Loucy (cell line): ENCODE results near the gene THEMIS2.
A peak's percentile ranks its signal among the peaks of the same experiment; 100 is the strongest.

Experiments used
- H2AFZ ChIP-seq: fragments of 200-600 bp; sonication (generic); 2 replicates; pipeline ENCODE4 v1.6.0; 2016; ENCODE audit warnings: antibody characterized with exemption, mild to moderate bottlenecking, low read length, moderate library complexity
- H3F3A ChIP-seq: fragments of 200-600 bp; 2 replicates; pipeline ENCODE4 v1.6.0; 2016; ENCODE audit warnings: antibody characterized with exemption, low read depth, mild to moderate bottlenecking
- H3K27me3 ChIP-seq: fragments of 200-600 bp; sonication (generic); 2 replicates; pipeline ENCODE4 v1.6.1; 2014; ENCODE audit warnings: low read length, mild to moderate bottlenecking; ENCODE audit not compliant: insufficient read depth, poor library complexity, severe bottlenecking
- H3K36me3 ChIP-seq: fragments of 200-600 bp; sonication (generic); 2 replicates; pipeline ENCODE4 v1.6.1; 2016; ENCODE audit warnings: low read length; ENCODE audit not compliant: insufficient read depth
- H3K4me1 ChIP-seq: fragments of 200-600 bp; sonication (generic); 2 replicates; pipeline ENCODE4 v1.5.1; 2014; ENCODE audit warnings: low read length, mild to moderate bottlenecking; ENCODE audit not compliant: insufficient read depth, poor library complexity, severe bottlenecking
- H3K4me2 ChIP-seq: fragments of 200-600 bp; sonication (generic); 2 replicates; pipeline ENCODE4 v1.6.0; 2014; ENCODE audit warnings: antibody characterized with exemption, low read length, low read depth, mild to moderate bottlenecking; ENCODE audit not compliant: poor library complexity, severe bottlenecking
- H3K4me3 ChIP-seq: fragments of 200-600 bp; sonication (generic); 2 replicates; pipeline ENCODE4 v1.5.1; 2014; ENCODE audit warnings: low read length, mild to moderate bottlenecking, mixed read lengths; ENCODE audit not compliant: poor library complexity, severe bottlenecking
- H3K79me2 ChIP-seq: fragments of 200-600 bp; sonication (generic); 2 replicates; pipeline ENCODE4 v1.6.1; 2014; ENCODE audit warnings: low read length; ENCODE audit not compliant: insufficient read depth
- H3K9ac ChIP-seq: fragments of 200-600 bp; sonication (generic); 2 replicates; pipeline ENCODE4 v1.6.0; 2014; ENCODE audit warnings: mild to moderate bottlenecking, low read depth, low read length, moderate library complexity; ENCODE audit not compliant: poor library complexity, severe bottlenecking
- H3K9me2 ChIP-seq: fragments of 200-600 bp; sonication (generic); replicated peaks from 2 replicates; pipeline ENCODE4 v1.6.1; 2016; ENCODE audit warnings: low read depth, low read length, mixed read lengths
- H3K9me3 ChIP-seq: fragments of 200-600 bp; sonication (generic); 2 replicates; pipeline ENCODE4 v1.6.1; 2014; ENCODE audit warnings: mild to moderate bottlenecking, antibody characterized with exemption, low read length, low read depth; ENCODE audit not compliant: insufficient read depth
- H4K20me1 ChIP-seq: fragments of 200-600 bp; sonication (generic); 2 replicates; pipeline ENCODE4 v1.6.0; 2014; ENCODE audit warnings: antibody characterized with exemption, low read length, mild to moderate bottlenecking; ENCODE audit not compliant: insufficient read depth, poor library complexity, severe bottlenecking
- CTCF ChIP-seq: fragments of 200-600 bp; sonication (generic); conservative IDR thresholded peaks from 2 replicates; pipeline ENCODE4 v1.5.1; 2014; ENCODE audit warnings: mild to moderate bottlenecking, antibody characterized with exemption, low read length
- EZH2phosphoT487 ChIP-seq: fragments of 200-600 bp; IDR thresholded peaks from 2 replicates; pipeline ENCODE4 v1.6.1; 2018; ENCODE audit warnings: antibody characterized with exemption, mild to moderate bottlenecking, moderate library complexity, borderline replicate concordance

The THEMIS2 gene

GRCh38 chr1:27862004-27862403 is 10.3 kb upstream of the THEMIS2 start:
- H3K9me2 ChIP-seq, result no peaks in the 10 kb centered on the region
- TF ChIP-seq EZH2phosphoT487 (no peak), CTCF (no peak)
- no peaks in the 10 kb centered on the region for H4K20me1 ChIP-seq
- H3K4me1 ChIP-seq, result peaks cover 23% of the 10 kb centered on the region
- no peaks in the 10 kb centered on the region for H3K9me3 ChIP-seq
- H3K36me3 ChIP-seq, result no peaks in the 10 kb centered on the region
- no peak overlapping the region for H3K9ac ChIP-seq
- H2AFZ ChIP-seq, result no peak overlapping the region
- H3K4me2 ChIP-seq, result no peak overlapping the region
- no peaks in the 10 kb centered on the region for H3F3A ChIP-seq
- H3K79me2 ChIP-seq, result no peaks in the 10 kb centered on the region
- H3K27me3 ChIP-seq, result no peaks in the 10 kb centered on the region
- no peak overlapping the region for H3K4me3 ChIP-seq

DNA sequence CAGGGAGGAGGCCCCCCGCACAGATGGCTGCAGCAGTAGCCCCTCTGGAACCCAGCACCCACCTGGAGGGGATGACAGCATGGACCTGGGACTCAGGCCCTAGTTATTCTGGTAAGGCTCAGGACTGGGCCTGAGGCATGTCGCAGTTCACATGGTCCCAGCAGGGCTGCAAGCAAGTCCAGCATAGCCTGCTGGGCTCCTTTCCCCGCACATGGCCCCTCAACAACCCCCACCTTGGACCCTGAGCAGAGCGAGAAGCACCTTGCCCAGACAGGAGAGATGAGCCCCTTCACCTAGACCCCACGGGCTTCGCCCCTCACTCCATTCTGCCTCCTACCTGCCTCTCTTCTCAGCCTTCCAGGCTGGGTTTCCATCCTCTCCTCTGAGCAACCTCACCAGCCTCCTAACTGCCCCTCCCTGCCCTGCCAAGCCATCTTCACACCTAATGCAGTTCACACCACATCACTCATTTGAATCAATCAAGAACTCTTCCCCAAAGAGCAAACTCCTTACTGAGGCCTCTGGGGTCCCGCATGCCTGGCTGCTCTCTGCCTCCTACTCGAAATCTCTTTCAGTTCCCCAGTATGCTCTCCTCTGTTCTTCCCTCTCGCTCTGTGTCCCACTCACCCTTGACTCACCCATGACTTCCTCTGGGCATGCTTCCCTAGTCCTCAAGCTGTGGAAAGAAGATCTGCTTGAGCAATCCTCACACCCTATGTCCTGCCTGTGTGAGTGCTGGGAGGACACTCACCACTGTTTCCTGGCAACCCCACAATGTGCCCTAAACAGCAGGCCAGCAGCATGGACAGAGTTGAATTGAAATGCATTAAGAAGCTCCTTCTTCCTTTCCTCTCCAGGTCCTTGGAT is 9.4 kb upstream of the THEMIS2 start:
- H3K9me2 ChIP-seq, result no peaks in the 10 kb centered on the region
- TF ChIP-seq CTCF (no peak), EZH2phosphoT487 (no peak)
- H3K27me3 ChIP-seq, result no peaks in the 10 kb centered on the region
- H3K9me3 ChIP-seq, result no peaks in the 10 kb centered on the region
- peak overlapping the region; percentile 30 for H3K9ac ChIP-seq
- H3K4me1 ChIP-seq, result peaks cover 23% of the 10 kb centered on the region
- peak overlapping the region; percentile 84 for H2AFZ ChIP-seq
- H3F3A ChIP-seq, result no peaks in the 10 kb centered on the region
- no peak overlapping the region for H3K4me3 ChIP-seq
- no peaks in the 10 kb centered on the region for H4K20me1 ChIP-seq
- H3K4me2 ChIP-seq, result peak overlapping the region; percentile 27
- H3K36me3 ChIP-seq, result no peaks in the 10 kb centered on the region
- H3K79me2 ChIP-seq, result no peaks in the 10 kb centered on the region

- Histone ChIP-seq H3K4me2 (peak overlapping the region; percentile 27), H3K79me2 (no peaks in the 10 kb centered on the region), H3K4me1 (peaks cover 23% of the 10 kb centered on the region), H3K9me2 (no peaks in the 10 kb centered on the region), H2AFZ (peak overlapping the region; percentile 84), H3F3A (no peaks in the 10 kb centered on the region), H3K27me3 (no peaks in the 10 kb centered on the region), H3K9me3 (no peaks in the 10 kb centered on the region), H3K4me3 (no peak overlapping the region), H3K9ac (peak overlapping the region; percentile 30), H4K20me1 (no peaks in the 10 kb centered on the region), H3K36me3 (no peaks in the 10 kb centered on the region)
- no peak for TF ChIP-seq EZH2phosphoT487
- no peak for TF ChIP-seq CTCF
Measured at GRCh38 chr1:27863538-27863915, 8.8 kb upstream of the THEMIS2 start.
